ENCODE data around the gene PGP.

GRCh38 chr16:2161911-2162310 lies 52.7 kb downstream of the PGP start:
- no peak for TF ChIP-seq CTCF (IDR thresholded peaks at IDR 0.05)
- TF ChIP-seq SIN3A (IDR thresholded peaks at IDR 0.05; ENCODE audit: borderline replicate concordance, insufficient read depth, low read depth, low read length), result no peak
- no peak for TF ChIP-seq POLR2AphosphoS5 (IDR thresholded peaks at IDR 0.05; ENCODE audit: low read depth, low read length)
